Stimulated activated effector memory CD8-positive, alpha-beta T cell treated with anti-CD3 and anti-CD28 coated beads, Interleukin-12 subunit alpha, Interleukin-12 subunit beta, amount 100 ng/mL, for 72 hours (primary cell): ENCODE measurements around the gene CITED2.

Experiments
- ATAC-seq: fragments of 150-1000 bp; cut with Tn5 transposase; 2 replicates; pipeline ENCODE4 v1.10.0; 2021
- DNase-seq, 2 donors: peaks; one replicate each; pipeline ENCODE4 v3.0.0; 2021 to 2022; ENCODE audit warnings: low spot score in 2 of 2
- H3K27ac Mint-ChIP-seq: one replicate; pipeline ENCODE4 v1.8.0; 2022; ENCODE audit warnings: mild to moderate bottlenecking, mixed read lengths
- H3K36me3 Mint-ChIP-seq: one replicate; pipeline ENCODE4 v1.8.0; 2022; ENCODE audit warnings: mild to moderate bottlenecking, mixed read lengths
- H3K4me1 Mint-ChIP-seq: one replicate; pipeline ENCODE4 v1.8.0; 2022; ENCODE audit warnings: mixed read lengths
- H3K4me3 Mint-ChIP-seq: one replicate; pipeline ENCODE4 v1.8.0; 2022; ENCODE audit warnings: mild to moderate bottlenecking, mixed read lengths
- H3K9me3 Mint-ChIP-seq: one replicate; pipeline ENCODE4 v1.8.0; 2022; ENCODE audit warnings: mixed read lengths

CITED2 gene

DNA sequence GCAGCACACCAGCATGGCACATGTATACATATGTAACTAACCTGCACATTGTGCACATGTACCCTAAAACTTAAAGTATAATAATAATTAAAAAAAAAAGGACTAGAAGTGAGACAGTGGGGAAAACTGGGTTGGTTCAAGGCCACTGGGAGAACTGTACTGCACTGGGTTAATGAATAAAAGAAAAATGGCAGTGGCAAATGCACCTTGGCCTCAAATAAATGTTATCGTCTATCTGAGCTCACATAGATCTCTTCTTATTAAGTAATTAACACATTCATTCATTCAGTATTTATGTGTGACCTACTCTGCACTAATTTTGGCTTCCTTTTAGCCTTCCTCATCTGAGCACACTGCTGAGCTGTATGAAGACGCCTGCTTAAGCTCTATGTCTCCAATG lies 17.5 kb downstream of the CITED2 start:
- no peak for ATAC-seq
- H3K4me1 Mint-ChIP-seq: peaks cover 23% of the 10 kb centered on the region
- no peaks in the 10 kb centered on the region for H3K36me3 Mint-ChIP-seq

GRCh38 chr6:139355777-139356445 lies 18.5 kb downstream of the CITED2 start:
- Mint-ChIP-seq H3K36me3 (no peaks in the 10 kb centered on the region), H3K9me3 (peaks cover 4% of the 10 kb centered on the region)

More for the DNA sequence above, 17.5 kb downstream of the CITED2 start:
- Mint-ChIP-seq H3K27ac (no peak overlapping the region), H3K9me3 (peaks cover 4% of the 10 kb centered on the region), H3K4me3 (no peak overlapping the region)
- no peak for DNase-seq

GRCh38 chr6:139355172-139355571 lies 19.3 kb downstream of the CITED2 start:
- peaks cover 13% of the 10 kb centered on the region for H3K4me1 Mint-ChIP-seq
- peaks cover 4% of the 10 kb centered on the region for H3K9me3 Mint-ChIP-seq
- DNase-seq: no peak
- H3K27ac Mint-ChIP-seq: no peak overlapping the region
- peak; percentile 99 for ATAC-seq
- H3K36me3 Mint-ChIP-seq: no peaks in the 10 kb centered on the region
- no peak overlapping the region for H3K4me3 Mint-ChIP-seq

More at GRCh38 chr6:139355777-139356445, 18.5 kb downstream of the CITED2 start:
- Mint-ChIP-seq H3K4me1 (peaks cover 14% of the 10 kb centered on the region), H3K27ac (peak overlapping the region; percentile 43), H3K4me3 (no peak overlapping the region)
- DNase-seq: no peak
- ATAC-seq: no peak

- no peak for ATAC-seq
- H3K27ac Mint-ChIP-seq: no peak overlapping the region
Measured at GRCh38 chr6:139354189-139354588, 20.3 kb downstream of the CITED2 start.

GRCh38 chr6:139349464-139350020 lies 24.9 kb downstream of the CITED2 start:
- Mint-ChIP-seq H3K4me1 (no peaks in the 10 kb centered on the region), H3K36me3 (no peaks in the 10 kb centered on the region)
- no peak for ATAC-seq

More at GRCh38 chr6:139354189-139354588, 20.3 kb downstream of the CITED2 start:
- DNase-seq: no peak
- peaks cover 4% of the 10 kb centered on the region for H3K9me3 Mint-ChIP-seq
- no peak overlapping the region for H3K4me3 Mint-ChIP-seq
- peaks cover 13% of the 10 kb centered on the region for H3K4me1 Mint-ChIP-seq
- no peaks in the 10 kb centered on the region for H3K36me3 Mint-ChIP-seq

DNA sequence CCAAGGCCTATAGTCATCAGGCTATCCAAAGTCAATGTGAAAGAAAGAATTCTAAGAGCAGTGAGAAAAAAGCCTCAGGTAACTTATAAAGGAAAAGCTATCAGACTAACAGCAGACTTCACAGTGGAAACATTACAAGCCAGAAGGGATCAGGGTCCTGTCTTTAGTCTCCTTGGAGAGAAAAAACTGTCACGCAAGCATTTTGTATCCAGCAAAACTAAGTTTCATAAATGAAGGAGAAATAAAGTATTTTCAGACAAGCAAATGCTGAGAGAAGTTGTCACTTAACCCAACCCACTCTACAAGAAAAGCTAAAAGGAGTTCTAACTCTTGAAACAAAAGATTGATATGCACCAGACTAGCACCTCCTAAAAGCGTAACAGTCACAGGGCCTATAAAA lies 28.1 kb downstream of the CITED2 start:
- Mint-ChIP-seq H3K27ac (no peak overlapping the region), H3K4me1 (peaks cover 12% of the 10 kb centered on the region), H3K9me3 (no peaks in the 10 kb centered on the region)

More at GRCh38 chr6:139349464-139350020, 24.9 kb downstream of the CITED2 start:
- Mint-ChIP-seq H3K27ac (no peak overlapping the region), H3K4me3 (no peak overlapping the region), H3K9me3 (no peaks in the 10 kb centered on the region)
- DNase-seq: no peak

GRCh38 chr6:139344186-139344963 lies 30.1 kb downstream of the CITED2 start:
- H3K4me1 Mint-ChIP-seq: peaks cover 12% of the 10 kb centered on the region
- ATAC-seq: no peak
- no peak for DNase-seq
- no peak overlapping the region for H3K4me3 Mint-ChIP-seq
- no peaks in the 10 kb centered on the region for H3K9me3 Mint-ChIP-seq
- no peak overlapping the region for H3K27ac Mint-ChIP-seq
- no peaks in the 10 kb centered on the region for H3K36me3 Mint-ChIP-seq

More for the DNA sequence above, 28.1 kb downstream of the CITED2 start:
- Mint-ChIP-seq H3K36me3 (no peaks in the 10 kb centered on the region), H3K4me3 (no peak overlapping the region)
- no peak for ATAC-seq
- DNase-seq: no peak

DNA sequence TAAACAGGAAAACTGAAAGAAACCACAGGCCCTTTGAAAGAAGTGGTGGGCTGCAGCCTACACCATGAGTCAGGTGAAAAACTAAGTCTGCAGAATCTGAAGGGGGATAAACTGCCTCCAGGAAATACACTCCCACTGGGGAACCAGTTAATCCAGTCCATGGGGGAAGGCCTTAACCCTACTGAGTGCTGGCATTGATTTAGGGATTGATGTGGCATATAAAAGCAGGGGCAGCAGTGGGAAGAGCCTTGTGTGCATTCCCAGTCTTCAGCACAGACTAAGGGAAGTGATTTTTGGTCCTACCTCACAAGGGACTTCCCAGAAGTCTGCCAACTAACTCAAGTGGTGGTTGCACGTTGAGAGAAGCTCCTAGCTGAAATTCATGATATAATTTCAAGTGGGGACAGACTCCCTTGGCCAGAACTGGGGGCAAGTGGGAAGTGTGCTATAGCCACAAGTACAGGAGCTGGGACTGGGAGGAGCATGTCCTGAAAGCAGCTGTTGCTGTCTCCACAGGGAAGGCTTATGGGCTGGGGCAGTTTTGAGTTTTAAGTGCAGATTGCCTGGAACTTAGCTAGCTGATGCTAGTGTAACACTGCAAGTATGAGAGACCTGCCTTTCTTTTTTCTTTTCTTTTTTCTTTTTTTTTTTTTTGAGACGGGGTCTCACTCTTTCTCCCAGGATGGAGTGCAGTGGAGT lies 31.2 kb downstream of the CITED2 start:
- DNase-seq (no peak), ATAC-seq (peak; percentile 45)
- Mint-ChIP-seq H3K36me3 (no peaks in the 10 kb centered on the region), H3K4me3 (no peak overlapping the region), H3K9me3 (no peaks in the 10 kb centered on the region), H3K27ac (peak overlapping the region; percentile 76), H3K4me1 (peaks cover 12% of the 10 kb centered on the region)

DNA sequence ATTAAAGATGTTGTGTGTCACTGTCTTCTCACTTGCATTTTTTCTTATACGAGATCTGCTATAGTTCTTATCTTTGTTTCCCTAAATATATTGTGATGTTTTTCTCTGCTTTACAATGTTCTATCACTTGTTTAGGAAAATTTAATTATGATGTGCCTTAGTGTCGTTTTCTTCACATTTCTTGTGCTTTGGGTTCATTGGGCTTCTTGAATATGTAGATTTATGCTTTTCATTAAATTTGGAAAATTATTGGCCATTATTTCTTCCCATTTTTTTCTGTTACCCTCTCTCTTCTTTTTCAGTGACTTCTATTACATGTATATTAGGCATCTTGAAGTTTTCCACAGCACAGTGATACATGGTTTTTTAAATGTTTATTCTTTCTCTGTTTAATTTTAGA lies 33.4 kb downstream of the CITED2 start:
- H3K4me3 Mint-ChIP-seq: no peak overlapping the region
- peaks cover 12% of the 10 kb centered on the region for H3K4me1 Mint-ChIP-seq
- ATAC-seq (no peak), DNase-seq (no peak)
- H3K36me3 Mint-ChIP-seq: no peaks in the 10 kb centered on the region
- no peaks in the 10 kb centered on the region for H3K9me3 Mint-ChIP-seq
- H3K27ac Mint-ChIP-seq: no peak overlapping the region

- Mint-ChIP-seq H3K4me1 (peaks cover 12% of the 10 kb centered on the region), H3K36me3 (no peaks in the 10 kb centered on the region), H3K9me3 (no peaks in the 10 kb centered on the region), H3K4me3 (no peak overlapping the region), H3K27ac (no peak overlapping the region)
- DNase-seq (no peak), ATAC-seq (no peak)
Measured at GRCh38 chr6:139338795-139339194, 35.7 kb downstream of the CITED2 start.

DNA sequence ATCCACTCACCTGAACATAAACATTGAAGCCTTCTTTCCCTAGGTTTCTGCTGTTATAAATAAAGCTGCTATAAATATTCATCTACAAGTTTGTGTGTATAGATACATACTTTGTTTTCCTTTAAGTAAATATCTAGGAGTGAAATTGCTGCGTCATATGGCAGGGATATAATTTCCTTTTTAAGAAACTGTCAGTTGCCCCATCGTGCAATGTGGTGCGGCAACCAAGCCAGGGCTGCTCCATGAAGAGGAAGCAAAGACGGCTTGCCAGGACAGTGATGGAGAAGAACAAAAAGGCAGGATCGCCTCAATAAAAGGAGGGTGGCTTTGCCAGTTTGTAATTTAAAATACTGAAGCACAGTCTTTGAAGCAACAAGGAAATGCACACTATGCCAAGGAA lies 36.6 kb downstream of the CITED2 start:
- no peak for ATAC-seq
- no peak for DNase-seq
- Mint-ChIP-seq H3K4me1 (peaks cover 4% of the 10 kb centered on the region), H3K27ac (no peak overlapping the region), H3K4me3 (no peak overlapping the region), H3K9me3 (no peaks in the 10 kb centered on the region), H3K36me3 (no peaks in the 10 kb centered on the region)

DNA sequence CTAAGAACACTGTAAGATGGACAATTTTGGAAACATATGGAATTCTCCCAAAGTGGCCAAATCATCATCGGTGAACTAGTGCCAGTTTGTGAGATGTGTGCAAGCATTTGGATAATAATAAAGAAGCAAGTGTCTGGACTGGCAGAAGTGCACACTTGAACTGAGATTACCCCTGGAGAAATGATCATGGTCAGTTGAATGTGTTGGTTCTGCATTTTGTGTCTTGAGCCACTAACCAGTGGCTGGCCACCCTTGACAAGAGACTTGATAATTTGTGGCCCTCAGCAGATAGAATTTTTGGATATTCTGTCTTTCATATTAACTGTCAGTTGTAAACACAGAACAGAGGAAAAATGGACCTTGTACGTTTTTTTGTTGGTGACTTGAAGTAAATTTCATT lies 37.4 kb downstream of the CITED2 start:
- DNase-seq (no peak), ATAC-seq (no peak)
- Mint-ChIP-seq H3K36me3 (no peaks in the 10 kb centered on the region), H3K27ac (no peak overlapping the region), H3K9me3 (no peaks in the 10 kb centered on the region), H3K4me1 (no peaks in the 10 kb centered on the region), H3K4me3 (no peak overlapping the region)

GRCh38 chr6:139336488-139336887 lies 38.0 kb downstream of the CITED2 start:
- no peak for DNase-seq
- no peaks in the 10 kb centered on the region for H3K9me3 Mint-ChIP-seq
- H3K27ac Mint-ChIP-seq: no peak overlapping the region
- ATAC-seq: no peak
- no peak overlapping the region for H3K4me3 Mint-ChIP-seq
- no peaks in the 10 kb centered on the region for H3K4me1 Mint-ChIP-seq
- no peaks in the 10 kb centered on the region for H3K36me3 Mint-ChIP-seq

DNA sequence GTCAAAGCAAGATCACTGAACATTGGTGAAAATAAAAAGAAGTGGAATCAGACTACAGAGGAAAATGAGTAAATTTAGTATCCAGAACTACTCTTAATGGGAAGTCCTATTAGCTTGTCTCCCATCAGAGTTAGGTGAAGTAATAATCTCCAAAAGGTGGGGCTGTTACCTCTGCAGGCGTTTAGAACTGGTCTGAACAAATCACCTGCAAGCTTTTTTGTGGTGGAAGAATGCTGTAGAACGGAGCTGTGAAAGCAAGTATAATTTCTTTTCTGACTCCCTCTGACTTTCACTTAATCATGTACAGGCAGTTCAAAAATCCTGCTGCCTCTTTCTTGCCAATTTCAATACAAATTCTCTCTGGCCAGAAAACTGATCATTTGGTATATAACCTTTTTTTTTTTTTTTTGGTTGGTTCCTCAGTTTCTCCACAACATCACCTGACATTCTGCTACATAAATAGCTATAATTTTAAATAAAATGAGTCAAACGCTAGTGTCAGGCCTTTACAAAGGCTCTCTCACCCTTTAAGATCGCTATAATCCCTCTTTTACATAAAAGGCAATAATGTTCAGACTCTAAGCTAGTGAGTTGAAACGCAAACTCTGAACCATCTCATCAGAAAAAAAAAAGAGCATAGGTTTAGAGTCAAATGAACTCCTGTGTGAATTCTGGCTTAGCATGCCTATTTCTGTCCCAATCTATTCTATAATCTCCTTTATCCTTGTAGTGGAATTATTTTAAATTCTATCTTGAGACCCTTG lies 38.8 kb downstream of the CITED2 start:
- H3K4me3 Mint-ChIP-seq: no peak overlapping the region
- H3K27ac Mint-ChIP-seq: no peak overlapping the region
- no peaks in the 10 kb centered on the region for H3K36me3 Mint-ChIP-seq
- DNase-seq (no peak), ATAC-seq (no peak)
- no peaks in the 10 kb centered on the region for H3K4me1 Mint-ChIP-seq
- no peaks in the 10 kb centered on the region for H3K9me3 Mint-ChIP-seq
